ENCODE results near the gene GRIFIN. TPM values are rescaled to one million over a fixed set of nuclear protein-coding genes. Genes with fewer than 3 reads are reported as not detected.
A peak's percentile ranks its signal among the peaks of the same experiment; 100 is the strongest.

Gene GRIFIN
- total and polyA plus RNA-seq, 12 donors = not detected

DNA sequence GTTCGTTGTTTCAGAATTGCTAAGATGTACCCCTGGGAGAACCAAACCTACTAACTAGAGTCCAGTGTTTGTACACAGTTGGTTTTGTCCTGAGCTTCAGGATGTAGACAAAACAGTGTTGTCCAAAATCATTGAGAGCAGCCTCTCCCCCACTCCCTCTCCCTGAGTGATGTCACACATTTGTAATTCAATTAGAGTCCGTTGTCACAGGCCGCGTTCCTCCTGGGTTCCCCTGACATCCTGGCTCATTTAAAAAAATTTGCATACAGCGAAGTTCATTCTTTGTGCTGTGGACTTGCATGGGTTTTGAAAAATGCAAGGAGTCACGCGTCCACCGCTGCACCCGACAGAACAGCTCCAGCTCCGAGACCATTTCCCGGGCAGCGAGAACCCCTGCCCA is 10.3 kb downstream of the GRIFIN start:
- Histone ChIP-seq H3K27ac (no peak overlapping the region), H3K4me1 (peaks cover 0 to 18% (median 0%) of the 10 kb centered on the region in 9 donors), H3K36me3 (no peaks in the 10 kb centered on the region), H3K9me3 (peaks cover 0 to 9% (median 0%) of the 10 kb centered on the region in 11 donors), H3K4me3 (no peak overlapping the region), H3K27me3 (peaks cover 0 to 10% (median 0%) of the 10 kb centered on the region in 7 donors)
- 67 to 78% methylated on average over 12 of the region's 12 CpGs for WGBS, 2 donors
- TF ChIP-seq, protein P1, sequence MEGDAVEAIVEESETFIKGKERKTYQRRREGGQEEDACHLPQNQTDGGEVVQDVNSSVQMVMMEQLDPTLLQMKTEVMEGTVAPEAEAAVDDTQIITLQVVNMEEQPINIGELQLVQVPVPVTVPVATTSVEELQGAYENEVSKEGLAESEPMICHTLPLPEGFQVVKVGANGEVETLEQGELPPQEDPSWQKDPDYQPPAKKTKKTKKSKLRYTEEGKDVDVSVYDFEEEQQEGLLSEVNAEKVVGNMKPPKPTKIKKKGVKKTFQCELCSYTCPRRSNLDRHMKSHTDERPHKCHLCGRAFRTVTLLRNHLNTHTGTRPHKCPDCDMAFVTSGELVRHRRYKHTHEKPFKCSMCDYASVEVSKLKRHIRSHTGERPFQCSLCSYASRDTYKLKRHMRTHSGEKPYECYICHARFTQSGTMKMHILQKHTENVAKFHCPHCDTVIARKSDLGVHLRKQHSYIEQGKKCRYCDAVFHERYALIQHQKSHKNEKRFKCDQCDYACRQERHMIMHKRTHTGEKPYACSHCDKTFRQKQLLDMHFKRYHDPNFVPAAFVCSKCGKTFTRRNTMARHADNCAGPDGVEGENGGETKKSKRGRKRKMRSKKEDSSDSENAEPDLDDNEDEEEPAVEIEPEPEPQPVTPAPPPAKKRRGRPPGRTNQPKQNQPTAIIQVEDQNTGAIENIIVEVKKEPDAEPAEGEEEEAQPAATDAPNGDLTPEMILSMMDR (IDR thresholded peaks at IDR 0.05) = no peak
- no peak for DNase-seq
- ATAC-seq = no peak
- intact Hi-C loops (cut with DNase I) = loop anchor here in 1 of 10 donors (5.0 kb wide), 1 partner anchor 216 kb away; no protein-coding TSS in a partner anchor

DNA sequence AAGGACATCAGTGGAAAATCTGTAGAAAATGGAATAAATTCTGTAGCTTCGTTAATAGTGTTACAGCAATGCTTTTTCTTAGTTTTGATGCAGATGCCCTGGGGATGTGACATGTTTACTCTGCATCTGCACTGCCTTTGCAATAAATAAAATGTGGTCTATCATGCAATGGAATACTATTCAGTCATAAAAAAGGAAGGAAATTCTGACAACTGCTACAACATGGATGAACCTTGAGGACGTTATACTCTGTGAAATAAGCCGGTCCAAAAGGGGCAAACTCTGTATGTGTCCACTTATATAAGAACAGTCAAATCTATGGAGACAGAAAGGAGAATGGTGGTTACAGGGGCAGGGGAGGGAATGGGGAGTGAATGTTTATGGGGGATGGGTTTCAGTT is 13.5 kb downstream of the GRIFIN start:
- no peak for ATAC-seq
- intact Hi-C loops (cut with DNase I) = no loop called here
- DNase-seq = no peak
- Histone ChIP-seq H3K27ac (no peak overlapping the region), H3K36me3 (no peaks in the 10 kb centered on the region), H3K4me3 (no peak overlapping the region), H3K9me3 (peaks cover 0 to 9% (median 0%) of the 10 kb centered on the region in 11 donors), H3K4me1 (no peaks in the 10 kb centered on the region), H3K27me3 (no peaks in the 10 kb centered on the region)
- TF ChIP-seq, protein P1 (IDR thresholded peaks at IDR 0.05) = no peak
- 87 to 91% methylated on average over 3 of the region's 3 CpGs for WGBS, 2 donors

DNA sequence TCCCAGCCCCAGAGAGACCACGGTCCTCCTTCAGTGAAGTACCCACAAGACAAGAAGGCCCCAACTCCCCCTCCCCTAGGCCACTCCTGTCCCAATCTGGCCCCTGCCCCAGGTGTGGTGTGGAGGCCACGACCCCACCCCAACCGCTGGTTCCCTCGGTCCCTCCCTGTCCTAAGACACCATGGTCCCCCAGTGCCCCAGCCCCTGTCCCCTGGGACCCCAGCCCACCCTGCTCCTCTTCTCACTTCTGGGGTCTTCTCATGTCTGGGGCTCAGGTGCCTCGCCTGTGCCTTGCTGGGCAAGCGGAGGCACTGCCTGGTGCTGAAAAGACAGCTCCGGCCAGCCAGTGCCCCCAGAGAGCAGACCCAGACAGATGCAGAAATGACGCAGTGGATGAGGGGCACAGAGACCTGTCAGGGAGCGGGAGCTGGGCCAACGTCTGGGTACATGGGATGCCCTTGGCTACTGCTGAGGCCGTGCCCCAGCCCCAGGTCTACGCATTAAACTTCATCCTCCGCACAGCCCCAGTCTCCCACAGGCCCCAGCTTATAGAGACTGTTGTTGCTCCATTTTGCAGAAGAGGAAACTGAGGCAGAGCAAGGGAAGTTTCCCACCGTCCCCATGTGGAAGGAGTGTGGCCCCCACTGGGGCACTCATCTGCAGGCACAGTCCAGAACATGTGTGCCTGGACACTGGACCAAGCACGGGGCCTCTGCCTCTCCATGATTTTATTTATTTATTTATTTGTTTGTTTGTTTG is 14.8 kb downstream of the GRIFIN start:
- intact Hi-C loops (cut with DNase I) = no loop called here
- DNase-seq (no peak), ATAC-seq (peak in 2 of 8 donors; percentile 17 to 38)
- peaks cover 0 to 9% (median 0%) of the 10 kb centered on the region in 11 donors for H3K9me3 ChIP-seq
- no peaks in the 10 kb centered on the region for H3K36me3 ChIP-seq
- H3K4me1 ChIP-seq = no peaks in the 10 kb centered on the region
- H3K27ac ChIP-seq = no peak overlapping the region
- TF ChIP-seq, protein P1 (IDR thresholded peaks at IDR 0.05) = no peak
- WGBS, 2 donors = 72 to 78% methylated on average over 14 to 15 of the region's 15 CpGs
- no peaks in the 10 kb centered on the region for H3K27me3 ChIP-seq
- no peak overlapping the region for H3K4me3 ChIP-seq

DNA sequence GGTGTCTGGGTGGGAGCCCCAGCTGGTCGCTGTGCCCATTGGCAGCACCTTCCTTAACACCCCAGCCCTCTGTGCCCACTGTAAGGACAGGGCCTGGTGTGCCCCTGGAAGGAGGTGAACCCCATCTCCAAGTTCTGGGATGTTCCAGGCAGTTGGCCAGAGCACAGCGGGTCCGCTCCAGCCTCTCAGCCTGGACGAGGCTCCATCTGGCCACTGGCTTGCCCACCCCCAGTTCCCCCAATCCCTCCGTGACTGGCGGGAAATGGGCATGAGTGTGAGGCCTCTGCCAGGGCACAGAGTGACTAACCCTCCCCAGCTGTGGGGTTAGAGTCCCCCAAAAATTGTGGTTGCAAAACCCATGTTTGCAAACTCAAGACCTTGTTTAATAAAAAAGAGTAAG is 15.6 kb downstream of the GRIFIN start:
- WGBS, 2 donors = 87 to 88% methylated on average over 6 of the region's 6 CpGs
- no peak overlapping the region for H3K4me3 ChIP-seq
- TF ChIP-seq, protein P1 (IDR thresholded peaks at IDR 0.05) = no peak
- H3K27ac ChIP-seq = no peak overlapping the region
- peaks cover 0 to 9% (median 0%) of the 10 kb centered on the region in 11 donors for H3K9me3 ChIP-seq
- no peaks in the 10 kb centered on the region for H3K27me3 ChIP-seq
- ATAC-seq (no peak), DNase-seq (no peak)
- no peaks in the 10 kb centered on the region for H3K36me3 ChIP-seq
- H3K4me1 ChIP-seq = no peaks in the 10 kb centered on the region
- intact Hi-C loops (cut with DNase I) = no loop called here

Data from heart right ventricle (tissue), 16 donors.